Measurements from ENCODE around the gene KAT8.

DNA sequence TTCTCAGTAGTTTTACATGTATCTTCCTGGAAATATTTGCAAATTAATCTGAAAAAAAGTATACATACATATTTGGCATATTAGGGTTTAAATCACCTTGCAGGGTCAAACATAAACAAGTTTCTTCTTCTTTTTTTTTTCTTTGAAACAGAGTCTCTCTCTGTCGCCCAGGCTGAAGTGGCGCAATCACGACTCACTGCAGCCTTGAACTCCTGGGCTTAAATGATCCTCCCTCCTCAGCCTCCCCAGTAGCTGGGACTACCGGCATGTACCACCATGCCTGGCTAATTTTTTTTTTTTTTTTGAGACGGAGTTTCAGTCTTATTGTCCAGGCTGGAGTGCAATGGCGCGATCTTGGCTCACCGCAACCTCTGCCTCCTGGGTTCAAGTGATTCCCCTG lies 49.9 kb downstream of the KAT8 start:
- TF ChIP-seq POLR2A (IDR thresholded peaks at IDR 0.05; ENCODE audit: low read depth, low read length) (no peak), SPI1 (IDR thresholded peaks at IDR 0.05; ENCODE audit: low read depth, low read length) (no peak), POLR2AphosphoS5 (IDR thresholded peaks at IDR 0.05; ENCODE audit: low read depth, low read length) (no peak), TAF1 (IDR thresholded peaks at IDR 0.05; ENCODE audit: low read depth, low read length) (no peak)

All from GM12891 (cell line).